H9 (cell line): ENCODE measurements around the gene PUM1. TPM values are rescaled to one million over a fixed set of nuclear protein-coding genes. Genes with fewer than 3 reads are reported as not detected.

Source experiments
- DNase-seq: peaks from one replicate; pipeline ENCODE4 v3.0.0-alpha.2; 2017
- H2AFZ ChIP-seq: one replicate; pipeline ENCODE4 v1.6.1; 2013; ENCODE audit warnings: mild to moderate bottlenecking, low read length, control low read depth, moderate library complexity
- H2AK5ac ChIP-seq: 2 replicates; pipeline ENCODE4 v1.6.1; 2013; ENCODE audit warnings: low read length, control low read depth, mixed read lengths; ENCODE audit not compliant: insufficient read length
- H2BK120ac ChIP-seq: one replicate; pipeline ENCODE4 v1.6.1; 2013; ENCODE audit warnings: low read depth, mild to moderate bottlenecking, low read length, control low read depth, inconsistent platforms; ENCODE audit not compliant: poor library complexity, severe bottlenecking
- H2BK12ac ChIP-seq: 2 replicates; pipeline ENCODE4 v1.6.1; 2013; ENCODE audit warnings: low read length, control low read depth, mixed read lengths, low read depth; ENCODE audit not compliant: insufficient read length
- H2BK15ac ChIP-seq: 2 replicates; pipeline ENCODE4 v1.6.1; 2013; ENCODE audit warnings: low read depth, low read length, control low read depth
- H2BK20ac ChIP-seq: one replicate; pipeline ENCODE4 v1.6.1; 2013; ENCODE audit warnings: low read depth, mild to moderate bottlenecking, low read length, control low read depth, inconsistent platforms; ENCODE audit not compliant: poor library complexity, severe bottlenecking
- H2BK5ac ChIP-seq: 2 replicates; pipeline ENCODE4 v1.6.1; 2013; ENCODE audit warnings: low read length, control low read depth, mixed read lengths; ENCODE audit not compliant: insufficient read length
- H3K14ac ChIP-seq: 2 replicates; pipeline ENCODE4 v1.6.1; 2013; ENCODE audit warnings: low read length, control low read depth; ENCODE audit not compliant: insufficient read depth
- H3K18ac ChIP-seq: 2 replicates; pipeline ENCODE4 v1.6.1; 2013; ENCODE audit warnings: low read depth, mild to moderate bottlenecking, mixed read lengths, low read length, control low read depth; ENCODE audit not compliant: insufficient read length
- H3K23ac ChIP-seq: 2 replicates; pipeline ENCODE4 v1.6.1; 2013; ENCODE audit warnings: low read length, control low read depth, mixed read lengths, low read depth; ENCODE audit not compliant: insufficient read length
- H3K23me2 ChIP-seq: 2 replicates; pipeline ENCODE4 v1.6.1; 2013; ENCODE audit warnings: low read depth, mild to moderate bottlenecking, mixed read lengths, low read length, control low read depth; ENCODE audit not compliant: insufficient read length, poor library complexity, severe bottlenecking
- H3K27ac ChIP-seq: 2 replicates; pipeline ENCODE4 v1.5.1; 2013; ENCODE audit warnings: low read length, control low read depth, mixed read lengths, low read depth; ENCODE audit not compliant: insufficient read length
- H3K27me3 ChIP-seq: 2 replicates; pipeline ENCODE4 v1.6.1; 2013; ENCODE audit warnings: low read length, control low read depth, inconsistent platforms; ENCODE audit not compliant: insufficient read depth
- H3K4ac ChIP-seq: 2 replicates; pipeline ENCODE4 v1.6.1; 2013; ENCODE audit warnings: low read depth, mild to moderate bottlenecking, control low read depth, inconsistent platforms, low read length, moderate library complexity
- H3K4me1 ChIP-seq: 2 replicates; pipeline ENCODE4 v1.6.1; 2013; ENCODE audit warnings: low read length, control low read depth, inconsistent platforms; ENCODE audit not compliant: insufficient read depth
- H3K4me2 ChIP-seq: 2 replicates; pipeline ENCODE4 v1.6.1; 2013; ENCODE audit warnings: low read length, control low read depth, mixed read lengths; ENCODE audit not compliant: insufficient read length, insufficient read depth
- H3K56ac ChIP-seq: 2 replicates; pipeline ENCODE4 v1.6.1; 2013; ENCODE audit warnings: low read depth, mild to moderate bottlenecking, mixed read lengths, low read length, control low read depth; ENCODE audit not compliant: insufficient read length
- H3K79me1 ChIP-seq: 2 replicates; pipeline ENCODE4 v1.6.1; 2013; ENCODE audit warnings: low read depth, mild to moderate bottlenecking, moderate library complexity, low read length, control low read depth, inconsistent platforms; ENCODE audit not compliant: insufficient read depth, poor library complexity, severe bottlenecking
- H3K79me2 ChIP-seq: 2 replicates; pipeline ENCODE4 v1.6.1; 2013; ENCODE audit warnings: low read length, control low read depth, inconsistent platforms; ENCODE audit not compliant: insufficient read depth
- H3K9ac ChIP-seq: 2 replicates; pipeline ENCODE4 v1.6.1; 2013; ENCODE audit warnings: low read length, control low read depth, mixed read lengths; ENCODE audit not compliant: insufficient read length; ENCODE audit errors: extremely low read depth
- H3K9me3 ChIP-seq: one replicate; pipeline ENCODE4 v1.6.1; 2013; ENCODE audit warnings: low read depth, low read length, inconsistent platforms; ENCODE audit not compliant: control insufficient read depth
- H3T11ph ChIP-seq: one replicate; pipeline ENCODE4 v1.6.1; 2013; ENCODE audit warnings: mild to moderate bottlenecking, low read length, control low read depth, inconsistent platforms
- H4K20me1 ChIP-seq: one replicate; pipeline ENCODE4 v1.6.1; 2013; ENCODE audit not compliant: control insufficient read depth, insufficient read length, insufficient read depth
- H4K5ac ChIP-seq: 2 replicates; pipeline ENCODE4 v1.6.1; 2013; ENCODE audit warnings: low read depth, mild to moderate bottlenecking, mixed read lengths, low read length, control low read depth; ENCODE audit not compliant: insufficient read length
- H4K8ac ChIP-seq: replicated peaks from 2 replicates; pipeline ENCODE4 v1.6.1; 2013; ENCODE audit warnings: low read length, control low read depth, mixed read lengths, low read depth; ENCODE audit not compliant: insufficient read length
- H4K91ac ChIP-seq: 2 replicates; pipeline ENCODE4 v1.6.1; 2013; ENCODE audit warnings: low read depth, mild to moderate bottlenecking, moderate library complexity, mixed read lengths, low read length, control low read depth; ENCODE audit not compliant: insufficient read length
- H3K27ac Mint-ChIP-seq, 3 experiments: 2 replicates in 2 of 3; 3 replicates in 1 of 3; pipeline ENCODE4 v1.8.0; 2020 to 2021; ENCODE audit warnings: mixed read lengths in 3 of 3, mild to moderate bottlenecking in 1 of 3, moderate library complexity in 1 of 3
- H3K27me3 Mint-ChIP-seq: 2 replicates; pipeline ENCODE4 v1.8.0; 2021; ENCODE audit warnings: low read depth, mild to moderate bottlenecking, moderate library complexity, mixed read lengths
- H3K36me3 Mint-ChIP-seq, 3 experiments: 2 replicates in 2 of 3; 3 replicates in 1 of 3; pipeline ENCODE4 v1.8.0; 2020 to 2021; ENCODE audit warnings: low read depth in 3 of 3, mixed read lengths in 3 of 3; ENCODE audit not compliant: insufficient read depth in 1 of 3
- H3K4me1 Mint-ChIP-seq, 2 experiments: 2 replicates each; pipeline ENCODE4 v1.8.0; 2020; ENCODE audit warnings: mixed read lengths in 2 of 2
- H3K4me3 Mint-ChIP-seq, 2 experiments: 2 replicates in 1 of 2; 3 replicates in 1 of 2; pipeline ENCODE4 v1.8.0; 2020 to 2021; ENCODE audit warnings: mild to moderate bottlenecking in 2 of 2, mixed read lengths in 2 of 2, moderate library complexity in 1 of 2
- H3K9me3 Mint-ChIP-seq, 2 experiments: 2 replicates in 1 of 2; 3 replicates in 1 of 2; pipeline ENCODE4 v1.8.0; 2020; ENCODE audit warnings: mild to moderate bottlenecking in 2 of 2, mixed read lengths in 2 of 2, moderate library complexity in 1 of 2
- WGBS: extraction: QIAGEN DNeasy Blood & Tissue Kit; methylation state at CpG from one replicate; pipeline ENCODE4 v1.1.7; 2013; ENCODE audit warnings: missing lambda C conversion rate, low lambda C conversion rate, mixed read lengths; ENCODE audit not compliant: insufficient read length; ENCODE audit errors: extremely low coverage; 5-methylcytosine and 5-hydroxymethylcytosine counted together
- total RNA-seq: library from RNA; stranded (reverse); gene quantifications from 2 replicates; pipeline ENCODE4 v1.2.1, GENCODE V29; 2021
- TF ChIP-seq, protein P1 (sequence below): fragments of 200-600 bp; sonication (generic); conservative IDR thresholded peaks from 3 replicates; pipeline ENCODE4 v1.8.0; 2021; ENCODE audit warnings: antibody characterized with exemption, mild to moderate bottlenecking

Gene PUM1
- total RNA-seq, 1 experiment from 2014 or later, result 164 TPM

DNA sequence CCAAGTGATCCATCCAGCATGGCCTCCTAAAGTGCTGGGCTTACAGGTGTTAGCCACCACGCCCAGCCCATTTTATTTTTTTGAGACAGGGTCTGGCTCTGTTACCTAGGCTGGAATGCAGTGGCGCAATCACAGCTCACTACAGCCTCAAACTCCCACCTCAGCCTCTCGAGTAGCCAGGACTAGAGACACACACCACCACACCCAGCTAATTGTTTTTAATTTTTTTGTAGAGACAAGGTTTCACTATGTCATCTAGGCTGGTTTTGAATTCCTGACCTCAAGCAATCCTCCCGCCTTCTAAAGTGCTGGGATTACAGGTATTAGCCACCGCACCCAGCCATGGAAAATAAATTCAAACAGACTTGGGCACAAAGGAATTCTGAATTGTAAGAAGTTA, 31.9 kb downstream of the PUM1 start:
- peaks cover 45 to 55% of the 10 kb centered on the region in 2 experiments for H3K4me1 Mint-ChIP-seq
- no peak overlapping the region for H3K4ac ChIP-seq
- H3K9ac ChIP-seq, result no peak overlapping the region

More for the DNA sequence above, 31.9 kb downstream of the PUM1 start:
- Mint-ChIP-seq H3K27ac (peak overlapping the region; percentile 62 to 82 (median 75); a peak in 3 of 7 replicates), H3K9me3 (no peaks in the 10 kb centered on the region), H3K4me3 (no peak overlapping the region), H3K27me3 (no peaks in the 10 kb centered on the region), H3K36me3 (peaks cover 1 to 37% (median 27%) of the 10 kb centered on the region in 3 experiments; a peak in 6 of 7 replicates)
- Histone ChIP-seq H3K27me3 (no peaks in the 10 kb centered on the region), H3K4me2 (no peak overlapping the region), H2BK12ac (no peak overlapping the region), H3K9me3 (no peaks in the 10 kb centered on the region), H3K23ac (no peak overlapping the region), H2BK5ac (no peak overlapping the region), H3K14ac (no peak overlapping the region), H2AK5ac (no peak overlapping the region), H2AFZ (no peak overlapping the region), H3K79me1 (peaks cover 6% of the 10 kb centered on the region), H2BK20ac (no peak overlapping the region), H4K20me1 (no peaks in the 10 kb centered on the region), H3K79me2 (peaks cover 52% of the 10 kb centered on the region), H3K4me1 (peaks cover 7% of the 10 kb centered on the region; the same call in 1 of the 2 replicates), H3K23me2 (no peaks in the 10 kb centered on the region), H4K91ac (no peak overlapping the region), H3K56ac (no peak overlapping the region), H2BK120ac (no peak overlapping the region), H4K5ac (no peak overlapping the region), H4K8ac (no peak overlapping the region), H2BK15ac (no peak overlapping the region), H3K18ac (no peak overlapping the region), H3K27ac (no peak overlapping the region), H3T11ph (no peak overlapping the region)
- no peak for DNase-seq
- no CpG with 5 or more reads among the region's 5 CpGs for WGBS
- TF ChIP-seq, protein P1, sequence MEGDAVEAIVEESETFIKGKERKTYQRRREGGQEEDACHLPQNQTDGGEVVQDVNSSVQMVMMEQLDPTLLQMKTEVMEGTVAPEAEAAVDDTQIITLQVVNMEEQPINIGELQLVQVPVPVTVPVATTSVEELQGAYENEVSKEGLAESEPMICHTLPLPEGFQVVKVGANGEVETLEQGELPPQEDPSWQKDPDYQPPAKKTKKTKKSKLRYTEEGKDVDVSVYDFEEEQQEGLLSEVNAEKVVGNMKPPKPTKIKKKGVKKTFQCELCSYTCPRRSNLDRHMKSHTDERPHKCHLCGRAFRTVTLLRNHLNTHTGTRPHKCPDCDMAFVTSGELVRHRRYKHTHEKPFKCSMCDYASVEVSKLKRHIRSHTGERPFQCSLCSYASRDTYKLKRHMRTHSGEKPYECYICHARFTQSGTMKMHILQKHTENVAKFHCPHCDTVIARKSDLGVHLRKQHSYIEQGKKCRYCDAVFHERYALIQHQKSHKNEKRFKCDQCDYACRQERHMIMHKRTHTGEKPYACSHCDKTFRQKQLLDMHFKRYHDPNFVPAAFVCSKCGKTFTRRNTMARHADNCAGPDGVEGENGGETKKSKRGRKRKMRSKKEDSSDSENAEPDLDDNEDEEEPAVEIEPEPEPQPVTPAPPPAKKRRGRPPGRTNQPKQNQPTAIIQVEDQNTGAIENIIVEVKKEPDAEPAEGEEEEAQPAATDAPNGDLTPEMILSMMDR, result no peak
